GM18499 (cell line): ENCODE results near the gene SLC5A5.
"Not testable (repeated sequence)": the region's sequence is repeated elsewhere in the genome, so short reads cannot be mapped to it uniquely, and the experiment has no call there.

Experiments
- ATAC-seq: cut with Tn5 transposase; IDR thresholded peaks from one replicate; pipeline ENCODE4 v1.9.1; 2021; ENCODE audit warnings: moderate number of reproducible peaks; ENCODE audit not compliant: insufficient read depth, unreplicated experiment

SLC5A5 gene

GRCh38 chr19:17915940-17916593 is 44.3 kb downstream of the SLC5A5 start:
- no peak for ATAC-seq

GRCh38 chr19:17918151-17918550 is 46.4 kb downstream of the SLC5A5 start:
- not testable (repeated sequence) for ATAC-seq

- not testable (repeated sequence) for ATAC-seq
Measured at GRCh38 chr19:17919122-17919521, 47.4 kb downstream of the SLC5A5 start.

GRCh38 chr19:17920527-17920926 is 48.8 kb downstream of the SLC5A5 start:
- no peak for ATAC-seq

- no peak for ATAC-seq
Measured at GRCh38 chr19:17922138-17922537, 50.4 kb downstream of the SLC5A5 start.

- no peak for ATAC-seq
Measured at GRCh38 chr19:17926044-17926443, 54.3 kb downstream of the SLC5A5 start.

- no peak for ATAC-seq
Measured at GRCh38 chr19:17929056-17929455, 57.3 kb downstream of the SLC5A5 start.

GRCh38 chr19:17931532-17932191 is 59.9 kb downstream of the SLC5A5 start:
- ATAC-seq = no peak

GRCh38 chr19:17932485-17933338 is 61.0 kb downstream of the SLC5A5 start, which contains the start of gene CCDC124:
Gene CCDC124, plus strand, starts transcription at chr19:17933015. Its CDS starts 3,406 bp downstream, at chr19:17936421.
- ATAC-seq = peak; percentile 41

- ATAC-seq = no peak
Measured at GRCh38 chr19:17933414-17934129, 61.8 kb downstream of the SLC5A5 start.

- ATAC-seq = no peak
Measured at GRCh38 chr19:17936379-17936778, 64.6 kb downstream of the SLC5A5 start.

- no peak for ATAC-seq
Measured at GRCh38 chr19:17937371-17937900, 65.7 kb downstream of the SLC5A5 start.

GRCh38 chr19:17938092-17938845 is 66.5 kb downstream of the SLC5A5 start:
- no peak for ATAC-seq

GRCh38 chr19:17942181-17942580 is 70.4 kb downstream of the SLC5A5 start:
- ATAC-seq = no peak

GRCh38 chr19:17942582-17943273 is 71.0 kb downstream of the SLC5A5 start:
- no peak for ATAC-seq

GRCh38 chr19:17943274-17944221 is 71.8 kb downstream of the SLC5A5 start:
- no peak for ATAC-seq

- ATAC-seq = no peak
Measured at GRCh38 chr19:17944301-17944700, 72.6 kb downstream of the SLC5A5 start.
